Amniotic epithelial cell (primary cell): ENCODE data around the gene EIF1.

Source experiments
- DNase-seq: peaks from one replicate; pipeline ENCODE4 v3.0.0-alpha.2; 2010; ENCODE audit warnings: low read depth

Gene EIF1

DNA sequence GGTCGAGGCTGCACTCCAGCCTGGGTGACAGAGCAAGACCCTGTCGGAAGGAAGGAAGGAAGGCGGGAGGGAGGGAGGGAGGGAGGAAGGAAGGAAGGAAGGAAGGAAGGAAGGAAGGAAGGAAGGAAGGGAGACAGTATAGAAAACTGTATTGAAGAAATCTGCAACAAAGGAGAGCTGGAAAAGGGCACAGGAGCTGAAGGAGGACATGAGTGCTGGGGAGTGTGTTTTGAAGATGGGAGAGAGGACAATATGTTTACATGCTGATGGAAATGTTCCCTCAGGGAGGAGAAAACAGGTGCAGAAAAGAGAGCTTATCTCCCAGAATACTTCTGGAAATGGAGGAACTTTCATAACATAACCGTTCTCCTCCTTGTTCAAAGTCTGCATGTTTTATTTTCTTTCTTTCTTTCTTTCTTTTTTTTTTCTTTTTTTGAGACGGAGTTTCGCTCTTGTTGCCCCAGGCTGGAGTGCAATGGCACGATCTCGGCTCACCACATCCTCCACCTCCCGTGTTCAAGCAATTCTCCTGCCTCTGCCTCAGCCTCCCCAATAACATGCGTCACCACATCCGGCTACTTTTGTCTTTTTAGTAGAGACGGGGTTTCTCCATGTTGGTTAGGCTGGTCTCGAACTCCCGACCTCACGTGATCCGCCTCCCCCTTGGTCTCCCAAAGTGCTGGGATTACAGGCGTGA lies 48.4 kb downstream of the EIF1 start:
- DNase-seq = no peak

DNA sequence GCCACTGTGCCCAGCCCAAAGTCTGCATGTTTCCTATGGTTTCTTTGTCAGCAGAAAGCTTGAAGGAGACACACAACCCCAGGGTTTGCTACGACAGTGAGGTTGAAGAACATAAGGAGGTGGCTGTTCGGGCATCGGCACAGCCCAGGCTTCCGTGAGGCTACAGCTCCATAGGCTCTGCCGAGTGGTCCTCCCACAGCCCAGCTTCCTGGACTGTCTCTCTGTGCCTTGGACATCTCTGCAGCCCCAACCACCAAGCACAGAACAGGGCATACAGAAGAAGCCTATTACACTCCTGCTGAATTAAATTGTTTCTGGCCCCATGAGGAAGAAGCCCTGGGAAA lies 49.0 kb downstream of the EIF1 start:
- no peak for DNase-seq

DNA sequence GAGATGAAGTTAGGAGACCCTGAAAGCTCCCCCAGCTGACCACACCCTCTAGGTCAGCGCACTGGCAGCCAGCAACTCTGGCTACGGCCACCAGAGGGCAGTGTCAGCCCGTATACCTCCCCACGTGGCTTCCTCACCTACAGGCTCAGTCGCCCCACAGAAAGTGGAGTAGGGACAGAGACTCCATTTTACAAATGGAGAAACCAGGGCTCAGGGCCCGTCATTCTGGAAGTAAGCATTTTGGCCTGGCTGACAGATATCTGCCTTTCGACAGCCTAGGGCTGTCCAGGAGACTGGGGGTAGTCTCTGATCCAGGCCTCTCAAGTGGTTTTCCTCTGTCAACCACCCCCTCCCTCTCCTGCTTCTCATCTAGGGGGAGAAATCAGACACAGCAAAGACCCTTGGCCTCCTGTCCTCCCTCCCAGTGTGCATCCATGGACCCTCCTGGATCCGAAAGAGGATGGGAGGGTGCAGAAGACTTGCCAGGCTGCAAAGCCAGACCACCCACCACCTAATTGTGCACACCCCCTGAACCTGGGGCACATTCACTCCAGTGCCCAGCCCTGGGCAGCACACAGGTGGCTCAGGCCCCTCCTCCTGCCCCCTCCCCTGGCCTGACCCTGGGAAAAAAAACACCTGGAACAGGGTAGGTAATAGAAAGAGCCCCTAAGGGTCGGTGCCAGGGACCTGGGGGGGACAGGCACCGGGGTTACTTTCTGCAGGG lies 49.6 kb downstream of the EIF1 start:
- DNase-seq = peak; percentile 44

DNA sequence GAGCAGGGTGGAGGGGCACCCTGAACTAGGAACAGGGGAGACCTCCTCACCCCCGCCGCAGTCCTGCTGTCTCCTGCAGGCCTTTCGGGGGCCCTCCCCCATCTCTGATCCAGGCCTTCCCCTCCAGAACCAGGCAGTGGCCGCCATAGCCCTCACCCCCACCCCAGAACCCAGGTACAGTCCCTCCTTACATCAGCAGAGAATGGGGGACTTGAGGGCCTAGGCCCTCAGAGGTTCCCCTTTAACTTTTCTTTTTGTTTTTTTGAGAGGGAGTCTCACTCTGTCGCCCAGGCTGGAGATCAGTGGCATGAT lies 50.1 kb downstream of the EIF1 start:
- no peak for DNase-seq

DNA sequence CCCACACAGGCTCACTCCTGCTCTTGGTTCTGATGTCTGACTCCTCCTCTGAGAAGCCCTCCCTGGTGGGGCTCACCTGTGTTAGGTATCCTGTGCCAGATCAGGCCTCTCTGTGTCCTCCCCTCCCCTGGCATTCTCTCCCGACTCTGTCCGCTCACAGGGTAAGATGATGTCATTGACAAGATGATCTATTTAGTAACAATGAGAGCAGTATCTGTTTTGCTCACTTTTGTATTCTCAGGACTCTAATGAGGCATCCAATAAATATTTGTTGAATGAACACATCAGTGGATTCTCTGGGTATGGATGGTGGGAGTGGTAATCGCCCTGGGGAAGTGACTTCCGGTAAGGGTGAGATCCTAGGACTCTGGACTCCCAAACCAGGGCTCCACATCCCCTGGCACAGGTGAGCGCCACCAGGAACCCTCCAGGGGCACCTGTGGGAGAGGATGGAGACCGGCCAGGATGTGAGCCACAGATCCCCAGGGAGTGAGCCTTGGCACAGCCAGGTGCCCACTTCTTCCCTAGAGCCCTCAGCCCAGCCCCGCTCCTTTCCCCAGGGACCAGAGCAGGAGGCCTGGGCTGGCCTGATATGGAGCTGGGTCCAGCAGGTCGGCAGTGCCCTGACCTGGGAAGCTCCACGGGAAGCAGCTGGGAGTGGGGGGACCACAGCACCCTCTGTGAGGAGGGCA lies 51.1 kb downstream of the EIF1 start:
- DNase-seq = peak; percentile 29

DNA sequence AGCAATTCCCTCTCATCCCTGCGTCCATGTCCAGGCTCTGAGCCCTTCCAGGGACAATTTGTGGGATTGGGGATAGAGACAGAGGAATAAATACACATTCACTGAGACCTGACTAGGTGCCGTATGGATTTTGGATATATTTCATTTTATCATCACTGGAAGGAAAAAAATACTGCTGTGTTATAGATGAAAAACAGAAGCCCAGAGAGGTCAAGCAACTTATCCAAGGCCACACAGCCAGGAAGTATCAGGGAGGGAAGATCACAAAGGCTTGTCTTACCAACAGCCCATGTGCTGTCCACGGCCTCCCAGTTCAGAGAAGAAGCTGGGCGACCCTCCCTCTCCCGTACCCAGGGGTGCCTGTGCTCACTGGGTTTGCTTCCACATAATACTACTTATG lies 51.8 kb downstream of the EIF1 start:
- no peak for DNase-seq

DNA sequence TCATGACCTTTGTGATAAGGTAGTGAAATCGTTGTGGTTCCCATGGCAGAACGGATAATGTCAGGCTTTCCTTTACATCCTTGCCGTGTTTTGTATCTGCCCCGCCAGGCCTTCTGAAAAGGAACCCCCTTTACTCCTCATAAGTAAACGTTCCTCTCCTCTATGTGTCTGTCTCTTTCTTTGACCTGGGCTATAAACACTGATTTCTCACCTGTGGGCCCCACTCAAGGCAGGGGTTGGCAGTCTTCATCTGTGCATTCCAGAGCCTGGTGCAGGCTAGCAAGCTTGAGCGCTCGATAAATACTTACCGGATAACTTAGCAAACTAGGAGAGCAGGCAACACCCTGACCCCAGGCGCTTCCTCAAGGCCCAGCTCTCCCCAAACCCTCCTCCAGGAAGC lies 53.0 kb downstream of the EIF1 start:
- no peak for DNase-seq
